Fibroblast of mammary gland (primary cell): ENCODE results near the gene TMEM184C.

Source experiments
- DNase-seq: peaks from one replicate; pipeline ENCODE4 v3.0.0-alpha.2; 2010; ENCODE audit warnings: low read depth
- H3K4me3 ChIP-seq: 2 replicates; pipeline ENCODE4 v1.5.1; 2011; ENCODE audit warnings: low read depth, mild to moderate bottlenecking, low read length, moderate library complexity; ENCODE audit not compliant: control insufficient read depth
- CTCF ChIP-seq: conservative IDR thresholded peaks from 2 replicates; pipeline ENCODE4 v1.5.1; 2011; ENCODE audit warnings: low read depth, low read length, inconsistent platforms; ENCODE audit not compliant: control insufficient read depth, insufficient read depth

TMEM184C gene

GRCh38 chr4:147707892-147708672 is 90.9 kb downstream of the TMEM184C start:
- peak; percentile 86 for TF ChIP-seq CTCF
- peak; percentile 63 for DNase-seq
- no peak overlapping the region for H3K4me3 ChIP-seq

GRCh38 chr4:147709999-147710398 is 92.8 kb downstream of the TMEM184C start:
- no peak for TF ChIP-seq CTCF
- DNase-seq = peak; percentile 82
- no peak overlapping the region for H3K4me3 ChIP-seq

- no peak for TF ChIP-seq CTCF
- no peak overlapping the region for H3K4me3 ChIP-seq
- DNase-seq = peak; percentile 83
Measured at GRCh38 chr4:147714575-147715401, 97.6 kb downstream of the TMEM184C start.

GRCh38 chr4:147717878-147718277 is 100.7 kb downstream of the TMEM184C start:
- TF ChIP-seq CTCF = no peak
- no peak overlapping the region for H3K4me3 ChIP-seq
- DNase-seq = no peak
